Stomach (tissue), 9 donors: Measurements from ENCODE around the gene FUT8. TPM values are rescaled to one million over a fixed set of nuclear protein-coding genes. Genes with fewer than 3 reads are reported as not detected.
"Not testable (repeated sequence)": the region's sequence is repeated elsewhere in the genome, so short reads cannot be mapped to it uniquely, and the experiment has no call there.

Experiments used
- DNase-seq, 2 donors: peaks; one replicate each; pipeline versions ENCODE4 v3.0.0 to v3.0.0-alpha.2; 2013 to 2019
- H3K27ac ChIP-seq, 5 donors: fragments of 200-600 bp in 4 of 5; sonication (generic) in 4 of 5; one replicate each; pipeline ENCODE4 v1.5.1; 2013 to 2019; ENCODE audit warnings: mild to moderate bottlenecking in 1 of 5, moderate library complexity in 1 of 5
- H3K27me3 ChIP-seq, 3 donors: fragments of 200-600 bp; sonication (generic); one replicate each; pipeline ENCODE4 v1.5.1; 2017 to 2019; ENCODE audit warnings: mixed run types in 1 of 3
- H3K36me3 ChIP-seq, 4 donors: fragments of 200-600 bp; sonication (generic); 1 replicate in 3 of 4; 2 replicates in 1 of 4; pipeline ENCODE4 v1.5.1; 2016 to 2019
- H3K4me1 ChIP-seq, 4 donors: fragments of 200-600 bp; sonication (generic); one replicate each; pipeline ENCODE4 v1.5.1; 2016 to 2019
- H3K4me3 ChIP-seq, 4 donors: fragments of 200-600 bp; sonication (generic) in 3 of 4; one replicate each; pipeline ENCODE4 v1.5.1; 2016 to 2019; ENCODE audit warnings: mild to moderate bottlenecking in 1 of 4
- H3K9me3 ChIP-seq, 4 donors: fragments of 200-600 bp; sonication (generic); one replicate each; pipeline ENCODE4 v1.5.1; 2016 to 2019
- CTCF ChIP-seq, 7 experiments: fragments of 450-650 bp in 4 of 7; fragments of 200-600 bp in 3 of 7; sonication (generic) in 3 of 7; IDR thresholded peaks; one replicate each; pipeline ENCODE4 v1.5.1; 2016 to 2019; ENCODE audit warnings: antibody characterized with exemption in 7 of 7, control low read depth in 2 of 7, mild to moderate bottlenecking in 1 of 7
- EP300 ChIP-seq: sonication (generic); formaldehyde crosslinking; IDR thresholded peaks from one replicate; pipeline ENCODE4 v1.6.1; 2017; ENCODE audit warnings: antibody characterized with exemption
- POLR2A ChIP-seq, 4 donors: fragments of 450-650 bp; IDR thresholded peaks; one replicate each; pipeline ENCODE4 v1.6.1; 2016; ENCODE audit warnings: antibody characterized with exemption in 4 of 4, control low read depth in 2 of 4, mild to moderate bottlenecking in 1 of 4, moderate library complexity in 1 of 4
- POLR2AphosphoS5 ChIP-seq, 3 donors: sonication (generic); formaldehyde crosslinking; IDR thresholded peaks; one replicate each; pipeline ENCODE4 v1.6.1; 2016; ENCODE audit warnings: antibody characterized with exemption in 3 of 3
- whole genome bisulfite sequencing, 5 donors: extraction: QIAGEN DNeasy Blood & Tissue Kit in 3 of 5; methylation state at CpG; one replicate each; pipeline versions ENCODE4 v1.1.5 to v1.1.7; 2013 to 2018; 5-methylcytosine and 5-hydroxymethylcytosine counted together
- intact Hi-C: fragments of 100-400 bp; cut with DNase I; formaldehyde crosslinking; loops from one replicate; pipeline ENCODE4 v1.15.1; 2023; ENCODE audit warnings: low total_unique reads
- polyA plus RNA-seq, 3 donors: library from polyadenylated mRNA; stranded (reverse); fragments of 200-250 nt; gene quantifications; one replicate each; pipeline ENCODE4 v1.2.3, GENCODE V29; 2013
- total RNA-seq, 5 donors: library from RNA; depleted of rRNA; stranded (reverse); fragments of >200 nt; gene quantifications; one replicate each; pipeline versions ENCODE4 v1.1.0 to v1.2.3, GENCODE V29; 2014 to 2016
- donor health status: healthy with polysubstance abuse.
- donor health status: Bipolar disorder and iron deficiency.
- donor health status: healthy.

FUT8 gene
- total and polyA plus RNA-seq, 8 donors = 17.4 to 175 (median 36.7) TPM

- intact Hi-C loops = no loop called here
- no peak for TF ChIP-seq POLR2AphosphoS5 (IDR thresholded peaks at IDR 0.05)
- no peak for TF ChIP-seq EP300
- TF ChIP-seq CTCF (IDR thresholded peaks at IDR 0.05) = no peak
- no peak for TF ChIP-seq POLR2A (IDR thresholded peaks at IDR 0.05)
- Histone ChIP-seq H3K27me3 (no peaks in the 10 kb centered on the region), H3K4me3 (no peak overlapping the region), H3K27ac (no peak overlapping the region), H3K4me1 (peaks cover 0 to under 1% (median 0%) of the 10 kb centered on the region in 4 donors), H3K36me3 (peaks cover 0 to 60% (median 51%) of the 10 kb centered on the region in 4 donors), H3K9me3 (peaks cover 0 to 9% (median 6%) of the 10 kb centered on the region in 4 donors)
- DNase-seq = no peak
- 42 to 56% (median 52%) methylated on average over 1 of the region's 1 CpG for WGBS, 5 donors
Observed at GRCh38 chr14:65631040-65631439, 218.5 kb downstream of the FUT8 start.

GRCh38 chr14:65632487-65632886, 220.0 kb downstream of the FUT8 start:
- DNase-seq = no peak
- Histone ChIP-seq H3K4me1 (peaks cover 0 to 6% (median 1%) of the 10 kb centered on the region in 4 donors), H3K4me3 (no peak overlapping the region), H3K9me3 (peaks cover 0 to 9% (median 6%) of the 10 kb centered on the region in 4 donors), H3K36me3 (peaks cover 0 to 56% (median 47%) of the 10 kb centered on the region in 4 donors), H3K27ac (no peak overlapping the region), H3K27me3 (no peaks in the 10 kb centered on the region)
- WGBS, 5 donors = 86 to 98% (median 94%) methylated on average over 1 of the region's 1 CpG
- intact Hi-C loops = no loop called here
- TF ChIP-seq POLR2A (IDR thresholded peaks at IDR 0.05) (no peak), CTCF (IDR thresholded peaks at IDR 0.05) (no peak), EP300 (no peak)

GRCh38 chr14:65633666-65634065, 221.1 kb downstream of the FUT8 start:
- H3K4me1 ChIP-seq = peaks cover 0 to 11% (median 3%) of the 10 kb centered on the region in 4 donors
- H3K27ac ChIP-seq, H3K4me3 ChIP-seq, intact Hi-C loops, H3K27me3 ChIP-seq, H3K9me3 ChIP-seq, DNase-seq: not testable (repeated sequence)
- WGBS, 5 donors = 96 to 100% (median 99%) methylated on average over 5 to 26 of the region's 26 CpGs; no CpG with 5 or more reads in 1 of the 5 donors
- H3K36me3 ChIP-seq = peaks cover 0 to 56% (median 47%) of the 10 kb centered on the region in 4 donors

GRCh38 chr14:65637780-65638179, 225.2 kb downstream of the FUT8 start:
- peak in 1 of 2 donors; percentile 9 for DNase-seq
- intact Hi-C loops = no loop called here
- WGBS, 5 donors = 70 to 87% (median 76%) methylated on average over 7 of the region's 7 CpGs
- Histone ChIP-seq H3K4me1 (peaks cover 0 to 18% (median 3%) of the 10 kb centered on the region in 4 donors), H3K27me3 (no peaks in the 10 kb centered on the region), H3K9me3 (peaks cover 0 to 9% (median 6%) of the 10 kb centered on the region in 4 donors), H3K4me3 (no peak overlapping the region), H3K36me3 (peaks cover 0 to 20% (median 15%) of the 10 kb centered on the region in 4 donors), H3K27ac (no peak overlapping the region)
- TF ChIP-seq POLR2A (IDR thresholded peaks at IDR 0.05) (no peak), POLR2AphosphoS5 (IDR thresholded peaks at IDR 0.05) (no peak), CTCF (IDR thresholded peaks at IDR 0.05) (no peak), EP300 (no peak)

GRCh38 chr14:65639216-65639615, 226.7 kb downstream of the FUT8 start:
- Histone ChIP-seq H3K4me1 (peaks cover 0 to 18% (median 3%) of the 10 kb centered on the region in 4 donors), H3K27ac (no peak overlapping the region), H3K4me3 (no peak overlapping the region), H3K9me3 (peaks cover 0 to 9% (median 6%) of the 10 kb centered on the region in 4 donors), H3K36me3 (peaks cover 0 to 12% (median 8%) of the 10 kb centered on the region in 4 donors), H3K27me3 (no peaks in the 10 kb centered on the region)
- DNase-seq = no peak
- intact Hi-C loops = no loop called here
- 75 to 100% (median 95%) methylated on average over 1 of the region's 1 CpG for WGBS, 5 donors
- TF ChIP-seq POLR2A (IDR thresholded peaks at IDR 0.05) = no peak
- no peak for TF ChIP-seq EP300
- no peak for TF ChIP-seq CTCF (IDR thresholded peaks at IDR 0.05)
- no peak for TF ChIP-seq POLR2AphosphoS5 (IDR thresholded peaks at IDR 0.05)
